IMR-90 (cell line): ENCODE data around the gene SIAH2. TPM values are rescaled to one million over a fixed set of nuclear protein-coding genes. Genes with fewer than 3 reads are reported as not detected.

ENCODE experiments used
- ATAC-seq: fragments of 200-7000 bp; cut with Tn5 transposase; 2 replicates; pipeline ENCODE4 v1.9.1; 2020; ENCODE audit warnings: low read depth, mild to moderate bottlenecking, moderate library complexity
- BruUV-seq: library from RNA; stranded (reverse); fragments of 400-500 nt; replicated peaks from 2 replicates; lab custom pipeline; 2021; lab: Mats Ljungman, UMichigan
- CTCF ChIA-PET: fragments of 300-600 bp; formaldehyde crosslinking; extraction: SDS; loops from one replicate; lab custom pipeline; 2021; ENCODE audit warnings: antibody characterized with exemption; lab: Yijun Ruan, JAX
- POLR2A ChIA-PET: fragments of 300-600 bp; sonication (Branson Sonifier 250); formaldehyde crosslinking; loops from one replicate; lab custom pipeline; 2022; ENCODE audit warnings: antibody characterized with exemption; ENCODE audit not compliant: unreplicated experiment; lab: Charles Lee
- DNase-seq: peaks from one replicate; pipeline ENCODE4 v3.0.0; 2013
- H2AFZ ChIP-seq: replicated peaks from 2 replicates; pipeline ENCODE3; 2013; ENCODE audit warnings: low read length, mild to moderate bottlenecking; ENCODE audit not compliant: poor library complexity
- H2AK5ac ChIP-seq: 2 replicates; pipeline ENCODE4 v1.6.1; 2013; ENCODE audit warnings: low read depth, low read length, inconsistent platforms
- H2AK9ac ChIP-seq: replicated peaks from 2 replicates; pipeline ENCODE3; 2013; ENCODE audit warnings: mild to moderate bottlenecking, low read depth, low read length, moderate library complexity; ENCODE audit not compliant: poor library complexity
- H2BK120ac ChIP-seq: 2 replicates; pipeline ENCODE4 v1.6.1; 2013; ENCODE audit warnings: low read depth, low read length, inconsistent platforms
- H2BK15ac ChIP-seq: 3 replicates; pipeline ENCODE4 v1.6.1; 2013; ENCODE audit warnings: low read depth, low read length, inconsistent platforms
- H2BK20ac ChIP-seq: 2 replicates; pipeline ENCODE4 v1.6.1; 2013; ENCODE audit warnings: low read depth, mild to moderate bottlenecking, inconsistent platforms, low read length, moderate library complexity
- H2BK5ac ChIP-seq: 2 replicates; pipeline ENCODE4 v1.6.1; 2013; ENCODE audit warnings: mild to moderate bottlenecking, low read depth, low read length, inconsistent platforms; ENCODE audit not compliant: poor library complexity, severe bottlenecking
- H3K14ac ChIP-seq: replicated peaks from 2 replicates; pipeline ENCODE4 v1.6.1; 2013; ENCODE audit warnings: low read depth, low read length, inconsistent platforms
- H3K18ac ChIP-seq: 2 replicates; pipeline ENCODE4 v1.6.1; 2013; ENCODE audit warnings: low read depth, low read length, control low read depth
- H3K23ac ChIP-seq: 2 replicates; pipeline ENCODE4 v1.6.1; 2013; ENCODE audit warnings: low read depth, low read length, inconsistent platforms
- H3K27ac ChIP-seq: 2 replicates; pipeline ENCODE4 v1.5.1; 2013; ENCODE audit warnings: mild to moderate bottlenecking, control low read depth, low read length; ENCODE audit not compliant: insufficient read depth
- H3K27me3 ChIP-seq: 2 replicates; pipeline ENCODE4 v1.6.1; 2013; ENCODE audit warnings: low read length; ENCODE audit not compliant: control insufficient read depth, insufficient read depth
- H3K36me3 ChIP-seq: 2 replicates; pipeline ENCODE4 v1.6.1; 2013; ENCODE audit warnings: low read length, mixed read lengths; ENCODE audit not compliant: control insufficient read depth, insufficient read depth
- H3K4ac ChIP-seq: 2 replicates; pipeline ENCODE4 v1.6.1; 2013; ENCODE audit warnings: low read depth, low read length, inconsistent platforms
- H3K4me1 ChIP-seq: 2 replicates; pipeline ENCODE4 v1.6.1; 2013; ENCODE audit warnings: low read length, mixed read lengths; ENCODE audit not compliant: control insufficient read depth, insufficient read depth
- H3K4me2 ChIP-seq: 2 replicates; pipeline ENCODE4 v1.6.1; 2013; ENCODE audit warnings: low read depth, mild to moderate bottlenecking, control low read depth, low read length, moderate library complexity
- H3K4me3 ChIP-seq: 2 replicates; pipeline ENCODE4 v1.5.1; 2013; ENCODE audit warnings: low read depth, mild to moderate bottlenecking, control low read depth, low read length, moderate library complexity; ENCODE audit not compliant: insufficient read depth
- H3K56ac ChIP-seq: 2 replicates; pipeline ENCODE4 v1.6.1; 2013; ENCODE audit warnings: low read length, inconsistent platforms; ENCODE audit not compliant: insufficient read depth; ENCODE audit errors: extremely low read depth
- H3K79me1 ChIP-seq, 2 experiments: 2 replicates each; pipeline ENCODE4 v1.6.1; 2013; ENCODE audit warnings: low read length in 2 of 2, inconsistent platforms in 1 of 2, low read depth in 1 of 2
- H3K9ac ChIP-seq: 2 replicates; pipeline ENCODE4 v1.6.1; 2013; ENCODE audit warnings: low read depth, low read length, control low read depth
- H3K9me1 ChIP-seq: 2 replicates; pipeline ENCODE4 v1.6.1; 2013; ENCODE audit warnings: low read length, inconsistent platforms; ENCODE audit not compliant: insufficient read depth
- H3K9me3 ChIP-seq: 2 replicates; pipeline ENCODE4 v1.6.1; 2013; ENCODE audit warnings: low read length; ENCODE audit not compliant: control insufficient read depth, insufficient read depth
- H4K20me1 ChIP-seq: 2 replicates; pipeline ENCODE4 v1.6.1; 2013; ENCODE audit warnings: low read length, inconsistent platforms; ENCODE audit not compliant: insufficient read depth
- H4K5ac ChIP-seq: 2 replicates; pipeline ENCODE4 v1.6.1; 2013; ENCODE audit warnings: mild to moderate bottlenecking, low read depth, low read length, control low read depth
- H4K8ac ChIP-seq, 2 experiments: 2 replicates each; pipeline ENCODE4 v1.6.1; 2013; ENCODE audit warnings: low read depth in 2 of 2, low read length in 2 of 2, control low read depth in 1 of 2, inconsistent platforms in 1 of 2
- H4K91ac ChIP-seq: 2 replicates; pipeline ENCODE4 v1.6.1; 2013; ENCODE audit warnings: low read depth, low read length, inconsistent platforms; ENCODE audit not compliant: insufficient read depth
- BHLHE40 ChIP-seq: fragments of 150-350 bp; IDR thresholded peaks from 2 replicates; pipeline ENCODE4 v1.6.1; 2016; ENCODE audit warnings: mild to moderate bottlenecking, low read depth, low read length
- CEBPB ChIP-seq: IDR thresholded peaks from 2 replicates; pipeline ENCODE4 v1.6.1; 2012; ENCODE audit warnings: low read depth, low read length, improper control_type of control experiment
- CHD1 ChIP-seq: IDR thresholded peaks from 2 replicates; pipeline ENCODE4 v1.6.1; 2012; ENCODE audit warnings: low read depth, low read length, improper control_type of control experiment
- CTCF ChIP-seq: conservative IDR thresholded peaks from 2 replicates; pipeline ENCODE4 v1.5.1; 2012; ENCODE audit warnings: mild to moderate bottlenecking, low read depth, low read length, improper control_type of control experiment
- ELK1 ChIP-seq: fragments of 150-350 bp; IDR thresholded peaks from 2 replicates; pipeline ENCODE4 v1.6.1; 2016; ENCODE audit warnings: low read depth, mild to moderate bottlenecking, low read length, moderate library complexity, borderline replicate concordance
- FOS ChIP-seq: fragments of 150-350 bp; IDR thresholded peaks from 2 replicates; pipeline ENCODE4 v1.6.1; 2016; ENCODE audit warnings: low read depth, low read length
- MAFK ChIP-seq: IDR thresholded peaks from 2 replicates; pipeline ENCODE4 v1.6.1; 2012; ENCODE audit warnings: low read depth, low read length, improper control_type of control experiment
- MAZ ChIP-seq: IDR thresholded peaks from 2 replicates; pipeline ENCODE4 v1.6.1; 2012; ENCODE audit warnings: low read depth, mild to moderate bottlenecking, low read length, improper control_type of control experiment, moderate library complexity, borderline replicate concordance
- MXI1 ChIP-seq: IDR thresholded peaks from 2 replicates; pipeline ENCODE4 v1.6.1; 2012; ENCODE audit warnings: low read depth, mild to moderate bottlenecking, low read length, moderate library complexity, borderline replicate concordance
- NFE2L2 ChIP-seq: fragments of 150-350 bp; IDR thresholded peaks from 2 replicates; pipeline ENCODE4 v1.6.1; 2016; ENCODE audit warnings: low read depth, mild to moderate bottlenecking, low read length
- POLR2A ChIP-seq: IDR thresholded peaks from 2 replicates; pipeline ENCODE4 v1.6.1; 2012; ENCODE audit warnings: mild to moderate bottlenecking, low read depth, low read length
- RAD21 ChIP-seq: IDR thresholded peaks from 2 replicates; pipeline ENCODE4 v1.6.1; 2012; ENCODE audit warnings: low read length, improper control_type of control experiment
- RCOR1 ChIP-seq: IDR thresholded peaks from 2 replicates; pipeline ENCODE4 v1.6.1; 2012; ENCODE audit warnings: mild to moderate bottlenecking, low read length, improper control_type of control experiment; ENCODE audit not compliant: insufficient replicate concordance
- RFX5 ChIP-seq: IDR thresholded peaks from 2 replicates; pipeline ENCODE4 v1.8.0; 2012; ENCODE audit warnings: low read depth, mild to moderate bottlenecking, low read length, moderate library complexity
- SMC3 ChIP-seq: fragments of 150-350 bp; IDR thresholded peaks from 2 replicates; pipeline ENCODE4 v1.6.1; 2016; ENCODE audit warnings: low read depth, mild to moderate bottlenecking, antibody characterized with exemption, low read length, moderate library complexity
- USF2 ChIP-seq: fragments of 150-350 bp; IDR thresholded peaks from 2 replicates; pipeline ENCODE4 v1.6.1; 2017; ENCODE audit warnings: mild to moderate bottlenecking, antibody characterized with exemption, low read length, low read depth
- WGBS, 2 experiments: methylation state at CpG; one replicate each; pipeline versions ENCODE4 v1.1.5 to v1.1.7; 2013; ENCODE audit warnings: missing lambda C conversion rate in 2 of 2; ENCODE audit not compliant: insufficient read length in 1 of 2; ENCODE audit errors: extremely low coverage in 2 of 2; 5-methylcytosine and 5-hydroxymethylcytosine counted together
- dilution Hi-C: fragments of 300-500 bp; cut with HindIII; formaldehyde crosslinking; loops from one replicate; pipeline ENCODE4 v1.14.3; 2018; ENCODE audit warnings: low sequenced_read_pairs; ENCODE audit not compliant: unreplicated experiment
- in situ Hi-C: fragments of 300-500 bp; cut with MboI; formaldehyde crosslinking; loops from 3 replicates; pipeline ENCODE4 v1.14.3; 2019; ENCODE audit warnings: low sequenced_read_pairs, inconsistent platforms, mixed read lengths
- intact Hi-C: fragments of 100-400 bp; cut with micrococcal nuclease; formaldehyde crosslinking; loops from 2 replicates; pipeline ENCODE4 v1.10.0; 2022
- polyA plus RNA-seq, 3 experiments: library from polyadenylated mRNA; depleted of rRNA; stranded (reverse); fragments of >200 nt; gene quantifications; 2 replicates each; pipeline ENCODE4 v1.2.3, GENCODE V29; 2012; ENCODE audit warnings: low replicate concordance in 1 of 3
- total RNA-seq: library from RNA; depleted of rRNA; stranded (reverse); fragments of >200 nt; gene quantifications from 2 replicates; pipeline ENCODE4 v1.2.3, GENCODE V29; 2012

Gene SIAH2
- total and polyA plus RNA-seq, 2 of the 4 experiments (the other 2 are of a cell fraction): 24.7 to 61.8 TPM

- 95% methylated on average over 12 of the region's 15 CpGs; no CpG with 5 or more reads in 1 of the 2 experiments for WGBS, 2 experiments
- Histone ChIP-seq H3K18ac (no peak overlapping the region), H3K9ac (no peak overlapping the region), H2BK5ac (no peak overlapping the region), H4K5ac (no peak overlapping the region), H3K4me3 (no peak overlapping the region), H4K20me1 (peaks cover 66% of the 10 kb centered on the region; the same call in 1 of the 2 replicates), H3K9me3 (no peaks in the 10 kb centered on the region), H3K36me3 (peaks cover 18% of the 10 kb centered on the region), H3K14ac (no peak overlapping the region), H3K4me1 (peaks cover 11% of the 10 kb centered on the region), H4K91ac (no peak overlapping the region), H2BK15ac (no peak overlapping the region), H3K9me1 (peaks cover 27% of the 10 kb centered on the region), H2BK120ac (no peak overlapping the region), H3K27ac (no peak overlapping the region), H3K4me2 (no peak overlapping the region), H3K4ac (no peak overlapping the region), H2BK20ac (no peak overlapping the region), H2AFZ (no peak overlapping the region), H3K27me3 (no peaks in the 10 kb centered on the region), H3K23ac (no peak overlapping the region), H2AK9ac (no peak overlapping the region), H3K79me1 (peaks cover 39 to 82% of the 10 kb centered on the region in 2 experiments), H3K56ac (no peak overlapping the region), H4K8ac (no peak overlapping the region), H2AK5ac (no peak overlapping the region)
- no peak for DNase-seq
- dilution Hi-C loops (no loop called here), in situ Hi-C loops (no loop called here), intact Hi-C loops (no loop called here)
- CTCF ChIA-PET: no interaction called here
- no TSS peak for BruUV-seq
- POLR2A ChIA-PET: no interaction called here
- no peak for ATAC-seq
- TF ChIP-seq CTCF (no peak), CHD1 (no peak), FOS (no peak), CEBPB (no peak), NFE2L2 (no peak), USF2 (no peak), POLR2A (no peak), RAD21 (no peak), ELK1 (no peak), SMC3 (no peak), RFX5 (no peak), RCOR1 (no peak), MAZ (no peak), BHLHE40 (no peak), MXI1 (no peak), MAFK (no peak)
Measured at GRCh38 chr3:150742141-150742523, 20.8 kb downstream of the SIAH2 start.
